HFFc6 (cell line): ENCODE results near the gene GNB1. TPM values are rescaled to one million over a fixed set of nuclear protein-coding genes. Genes with fewer than 3 reads are reported as not detected.
"Not testable (repeated sequence)": the region's sequence is repeated elsewhere in the genome, so short reads cannot be mapped to it uniquely, and the experiment has no call there.

Experiments used
- DNase-seq: peaks from one replicate; pipeline ENCODE4 v3.0.0-alpha.2; 2018
- H3K27ac Mint-ChIP-seq: 2 replicates; pipeline ENCODE4 v1.8.0; 2020; ENCODE audit warnings: mild to moderate bottlenecking, mixed read lengths
- H3K27me3 Mint-ChIP-seq: 2 replicates; pipeline ENCODE4 v1.8.0; 2021; ENCODE audit warnings: mild to moderate bottlenecking, moderate library complexity, mixed read lengths; ENCODE audit not compliant: insufficient read depth
- H3K36me3 Mint-ChIP-seq: 2 replicates; pipeline ENCODE4 v1.8.0; 2021; ENCODE audit warnings: low read depth, mixed read lengths
- H3K4me1 Mint-ChIP-seq: 2 replicates; pipeline ENCODE4 v1.8.0; 2020; ENCODE audit warnings: low read depth, mixed read lengths
- H3K4me3 Mint-ChIP-seq: 2 replicates; pipeline ENCODE4 v1.8.0; 2020; ENCODE audit warnings: mild to moderate bottlenecking, moderate library complexity, mixed read lengths
- H3K9me3 Mint-ChIP-seq: 2 replicates; pipeline ENCODE4 v1.8.0; 2020; ENCODE audit warnings: mild to moderate bottlenecking, mixed read lengths
- total RNA-seq, 6 experiments: library from RNA; stranded (reverse); fragmentation: NEBNext Ultra II Directional; extraction: Animal tissue kit (Norgen Biotek cat#: 25700); gene quantifications; 2 replicates in 1 of 6; 3 replicates in 5 of 6; pipeline ENCODE4 v1.2.3, GENCODE V29; 2021
- TF ChIP-seq, protein P1 (sequence below): fragments of 200-600 bp; sonication (generic); IDR thresholded peaks from 2 replicates; pipeline ENCODE4 v1.5.0; 2021; ENCODE audit warnings: antibody characterized with exemption, mild to moderate bottlenecking

Gene GNB1
- total RNA-seq, 6 experiments from 2014 or later: 502 to 618 (median 574) TPM

DNA sequence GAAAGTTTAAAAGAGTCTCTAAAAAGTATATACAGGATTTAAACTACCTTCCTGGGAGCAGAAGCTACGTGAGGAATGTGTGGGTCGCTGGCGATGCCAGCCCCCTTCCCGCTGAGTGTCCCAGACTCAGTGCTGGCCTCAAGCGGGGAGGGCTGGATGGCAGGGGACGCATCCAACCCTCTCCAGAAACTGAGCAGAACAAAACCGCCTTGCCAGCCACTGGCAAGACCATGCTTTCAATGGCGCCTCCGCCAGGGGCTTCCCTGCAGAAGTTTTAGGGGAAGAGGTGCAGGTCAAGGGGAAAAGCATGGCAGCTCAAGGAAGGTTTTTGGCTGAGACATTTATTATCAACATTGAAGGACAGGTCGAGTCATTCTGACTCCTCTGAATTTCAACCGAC, 138.7 kb downstream of the GNB1 start:
- Mint-ChIP-seq H3K4me3 (no peak overlapping the region), H3K27ac (no peak overlapping the region), H3K4me1 (no peaks in the 10 kb centered on the region; the same call in 1 of the 2 replicates), H3K27me3 (no peaks in the 10 kb centered on the region; the same call in 1 of the 2 replicates), H3K36me3 (peaks cover 5% of the 10 kb centered on the region; the same call in 1 of the 2 replicates), H3K9me3 (no peaks in the 10 kb centered on the region)
- TF ChIP-seq, protein P1, sequence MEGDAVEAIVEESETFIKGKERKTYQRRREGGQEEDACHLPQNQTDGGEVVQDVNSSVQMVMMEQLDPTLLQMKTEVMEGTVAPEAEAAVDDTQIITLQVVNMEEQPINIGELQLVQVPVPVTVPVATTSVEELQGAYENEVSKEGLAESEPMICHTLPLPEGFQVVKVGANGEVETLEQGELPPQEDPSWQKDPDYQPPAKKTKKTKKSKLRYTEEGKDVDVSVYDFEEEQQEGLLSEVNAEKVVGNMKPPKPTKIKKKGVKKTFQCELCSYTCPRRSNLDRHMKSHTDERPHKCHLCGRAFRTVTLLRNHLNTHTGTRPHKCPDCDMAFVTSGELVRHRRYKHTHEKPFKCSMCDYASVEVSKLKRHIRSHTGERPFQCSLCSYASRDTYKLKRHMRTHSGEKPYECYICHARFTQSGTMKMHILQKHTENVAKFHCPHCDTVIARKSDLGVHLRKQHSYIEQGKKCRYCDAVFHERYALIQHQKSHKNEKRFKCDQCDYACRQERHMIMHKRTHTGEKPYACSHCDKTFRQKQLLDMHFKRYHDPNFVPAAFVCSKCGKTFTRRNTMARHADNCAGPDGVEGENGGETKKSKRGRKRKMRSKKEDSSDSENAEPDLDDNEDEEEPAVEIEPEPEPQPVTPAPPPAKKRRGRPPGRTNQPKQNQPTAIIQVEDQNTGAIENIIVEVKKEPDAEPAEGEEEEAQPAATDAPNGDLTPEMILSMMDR: no peak
- DNase-seq: no peak

GRCh38 chr1:1749941-1750340, 140.9 kb downstream of the GNB1 start:
- not testable (repeated sequence) for H3K4me1 Mint-ChIP-seq, H3K27me3 Mint-ChIP-seq, H3K36me3 Mint-ChIP-seq, H3K4me3 Mint-ChIP-seq, DNase-seq, H3K27ac Mint-ChIP-seq, H3K9me3 Mint-ChIP-seq

GRCh38 chr1:1748686-1749321, 142.1 kb downstream of the GNB1 start:
- no peak overlapping the region for H3K4me3 Mint-ChIP-seq
- no peaks in the 10 kb centered on the region for H3K36me3 Mint-ChIP-seq
- no peaks in the 10 kb centered on the region for H3K9me3 Mint-ChIP-seq
- TF ChIP-seq, protein P1: no peak
- no peak for DNase-seq
- no peaks in the 10 kb centered on the region; the same call in 1 of the 2 replicates for H3K4me1 Mint-ChIP-seq
- H3K27ac Mint-ChIP-seq: no peak overlapping the region
- no peaks in the 10 kb centered on the region for H3K27me3 Mint-ChIP-seq

DNA sequence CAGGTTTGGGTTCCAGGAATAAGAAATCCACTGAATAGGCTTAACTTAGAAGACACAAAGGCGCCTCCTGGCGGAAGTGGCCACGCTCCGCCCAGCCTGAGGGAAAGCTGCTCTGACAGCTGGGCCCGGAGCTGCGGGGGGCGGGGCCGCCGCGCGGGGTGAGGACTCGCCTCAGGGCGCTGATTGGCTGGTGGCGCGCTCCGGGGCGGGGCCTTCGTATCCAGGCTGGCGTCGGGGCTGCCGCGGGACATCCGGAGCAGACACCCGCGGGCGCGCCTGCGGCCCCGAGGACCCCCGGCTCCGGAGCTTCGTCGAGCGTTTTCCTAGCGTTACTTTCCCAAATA, 144.3 kb downstream of the GNB1 start:
- H3K4me1 Mint-ChIP-seq, H3K27me3 Mint-ChIP-seq, H3K9me3 Mint-ChIP-seq, H3K36me3 Mint-ChIP-seq, H3K4me3 Mint-ChIP-seq, H3K27ac Mint-ChIP-seq, DNase-seq: not testable (repeated sequence)

DNA sequence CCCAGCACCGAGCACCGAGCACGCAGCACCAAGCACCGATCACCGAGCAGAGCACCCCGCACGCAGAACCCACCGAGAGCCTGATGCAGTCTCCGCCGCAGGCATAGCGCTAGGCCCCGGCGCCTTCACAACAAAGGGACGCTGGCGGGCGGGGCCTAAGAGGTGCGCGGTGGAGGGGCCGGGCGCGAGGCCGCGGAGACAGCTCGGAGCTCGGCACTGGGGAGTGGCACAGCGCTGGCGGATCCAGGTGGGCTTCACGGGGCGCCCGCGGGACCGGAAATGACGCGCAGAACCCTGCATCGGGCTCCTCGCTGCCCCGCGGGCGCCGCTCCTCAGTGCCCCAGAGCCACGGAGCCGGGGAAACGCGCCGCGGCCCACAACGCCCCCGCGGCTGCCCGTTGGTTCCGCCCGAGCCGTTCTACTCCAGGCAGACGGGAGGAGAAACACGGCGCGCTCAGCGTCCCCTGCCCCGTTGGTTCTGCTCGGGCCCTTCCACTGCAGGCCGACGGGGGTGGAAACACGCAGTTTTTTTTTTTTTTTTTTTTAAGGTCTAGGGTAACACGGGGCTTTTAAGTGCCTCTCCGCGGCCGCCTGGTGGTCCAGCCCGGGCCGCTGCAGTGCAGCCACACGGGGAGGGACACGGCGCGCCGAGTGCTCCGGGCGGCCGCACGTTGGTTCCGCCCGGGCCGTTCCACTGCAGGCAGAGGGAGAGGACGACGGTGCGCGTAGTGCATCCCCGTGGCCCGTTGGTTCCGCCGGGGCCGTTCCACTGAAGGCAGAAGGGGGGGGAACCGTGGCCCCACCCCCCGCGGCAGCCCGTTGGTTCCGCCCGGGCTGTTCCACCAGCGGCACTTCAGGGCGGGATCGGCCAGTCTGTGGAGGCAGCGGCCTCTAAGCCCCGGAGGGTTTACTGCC, 145.0 kb downstream of the GNB1 start:
- peak; percentile 66 for DNase-seq
- H3K4me3 Mint-ChIP-seq: peak overlapping the region; percentile 75
- H3K27me3 Mint-ChIP-seq, H3K36me3 Mint-ChIP-seq, H3K4me1 Mint-ChIP-seq, H3K9me3 Mint-ChIP-seq: not testable (repeated sequence)
- peak overlapping the region; percentile 84 for H3K27ac Mint-ChIP-seq

DNA sequence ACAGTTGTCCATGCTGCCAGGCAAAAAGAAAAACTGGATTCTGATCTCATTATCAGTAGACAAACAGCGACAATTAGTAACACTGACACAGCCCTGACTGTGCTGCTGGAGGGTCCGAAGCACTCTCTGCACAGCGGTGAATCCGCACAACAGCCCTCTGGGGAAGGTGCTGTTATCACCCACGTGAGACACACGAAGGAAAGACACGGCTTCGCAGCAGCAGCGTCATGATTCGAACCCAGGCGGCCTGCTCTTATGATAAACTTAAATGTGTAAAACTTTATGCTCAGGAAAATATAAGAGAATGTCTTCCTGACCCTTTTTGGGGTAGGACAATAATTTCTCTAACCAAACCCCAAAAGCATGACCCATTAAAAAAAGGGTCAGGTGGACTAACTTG, 148.4 kb downstream of the GNB1 start:
- DNase-seq, H3K4me1 Mint-ChIP-seq, H3K27me3 Mint-ChIP-seq, H3K4me3 Mint-ChIP-seq, H3K9me3 Mint-ChIP-seq, H3K36me3 Mint-ChIP-seq, H3K27ac Mint-ChIP-seq: not testable (repeated sequence)

GRCh38 chr1:1741013-1741412, 149.9 kb downstream of the GNB1 start:
- H3K4me1 Mint-ChIP-seq, H3K9me3 Mint-ChIP-seq, H3K27me3 Mint-ChIP-seq, H3K36me3 Mint-ChIP-seq: not testable (repeated sequence)
- DNase-seq: peak; percentile 96
- peak overlapping the region; percentile 53 for H3K4me3 Mint-ChIP-seq
- H3K27ac Mint-ChIP-seq: peak overlapping the region; percentile 88

DNA sequence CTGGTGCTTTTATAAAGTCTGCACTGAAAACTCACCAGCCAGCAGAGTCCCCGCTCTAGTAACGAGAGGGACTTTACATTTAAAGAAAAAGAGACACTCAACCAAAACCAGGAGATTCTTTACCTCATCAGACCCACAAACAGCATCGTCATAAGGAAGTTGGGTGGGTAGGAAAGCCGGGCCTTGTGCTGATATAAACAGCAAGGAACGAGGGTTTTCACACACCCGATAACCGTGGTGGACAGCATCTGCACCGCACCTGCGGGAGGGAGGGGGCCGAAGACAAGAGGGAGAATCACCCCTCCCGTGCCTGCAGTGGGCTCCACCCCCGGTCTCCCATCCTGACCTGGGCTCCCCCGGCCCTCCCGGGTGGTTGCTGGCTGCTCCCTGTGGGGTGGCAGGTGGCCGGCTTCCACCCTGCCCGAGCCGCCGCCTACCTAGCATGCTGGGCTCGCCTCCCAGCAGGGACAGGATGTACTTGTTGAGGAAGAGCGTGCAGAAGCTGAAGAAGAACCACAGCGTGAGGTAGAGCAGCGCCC, 152.0 kb downstream of the GNB1 start:
- H3K36me3 Mint-ChIP-seq, H3K4me1 Mint-ChIP-seq, DNase-seq, H3K4me3 Mint-ChIP-seq, H3K27ac Mint-ChIP-seq, H3K9me3 Mint-ChIP-seq, H3K27me3 Mint-ChIP-seq: not testable (repeated sequence)

- not testable (repeated sequence) for H3K27me3 Mint-ChIP-seq, DNase-seq, H3K4me3 Mint-ChIP-seq, H3K4me1 Mint-ChIP-seq, H3K9me3 Mint-ChIP-seq, H3K27ac Mint-ChIP-seq
- H3K36me3 Mint-ChIP-seq: peaks cover 12% of the 10 kb centered on the region
Measured at GRCh38 chr1:1737675-1738590, 153.0 kb downstream of the GNB1 start.
